ENCODE data around the gene SLC17A7. TPM values are rescaled to one million over a fixed set of nuclear protein-coding genes. Genes with fewer than 3 reads are reported as not detected.

SLC17A7 gene
- total and polyA plus RNA-seq, 2 of the 8 experiments (the other 6 are each of a cell fraction or from before 2014, with no cell fraction given), result 2.7 to 3.0 TPM

DNA sequence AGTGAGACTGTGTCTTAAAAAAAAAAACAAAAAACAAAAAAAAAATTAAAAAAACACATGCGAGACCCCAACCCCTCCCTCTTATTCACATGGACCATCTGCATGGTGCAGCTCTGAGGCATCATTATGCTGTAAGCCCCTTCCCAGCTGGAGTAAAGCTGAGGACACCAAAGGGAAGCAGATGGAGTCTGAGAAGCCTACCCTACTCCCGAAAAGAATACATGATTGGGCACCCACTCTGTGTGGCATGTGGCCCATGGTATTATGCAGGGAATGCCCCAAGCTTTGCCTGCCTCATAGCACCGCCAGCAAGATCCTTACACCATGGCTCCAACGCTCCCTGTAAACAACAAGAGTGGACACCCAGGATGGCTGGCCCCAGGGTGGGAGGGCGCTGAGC is 22.8 kb downstream of the SLC17A7 start:
- POLR2A ChIA-PET (ENCODE audit: partially characterized antibody), result interaction anchor here (0.8 to 5.0 kb wide), 6 partner anchors 9 to 77 kb away, joined by 3 to 38 read pairs (median 3); no protein-coding TSS in a partner anchor
- H2BK120ac ChIP-seq (replicated peaks; ENCODE audit: low read depth, low read length), result no peak overlapping the region
- no peak for DNase-seq (ENCODE audit: low read depth in 1 of 2, low spot score in 2 of 2)

More for the DNA sequence above, 22.8 kb downstream of the SLC17A7 start:
- H3K9ac ChIP-seq (replicated peaks in 1 of 4; ENCODE audit: extremely low read depth in 1 of 4, low read depth in 3 of 4, low read length in 3 of 4), result no peak overlapping the region
- H2BK15ac ChIP-seq (ENCODE audit: low read length), result peak overlapping the region; percentile 12; the same call in 1 of the 2 replicates
- H3K9me3 ChIP-seq (ENCODE audit: insufficient read depth in 2 of 2, low read depth in 1 of 2, low read length in 1 of 2), result no peaks in the 10 kb centered on the region
- H3K4me3 ChIP-seq (ENCODE audit: extremely low read depth in 1 of 4, insufficient read depth in 2 of 4, low read depth in 3 of 4, low read length in 4 of 4), result no peak overlapping the region
- no peaks in the 10 kb centered on the region for H3K36me3 ChIP-seq (ENCODE audit: control insufficient read depth in 2 of 4, insufficient read depth in 4 of 4, low read length in 3 of 4)
- no peak overlapping the region for H3K27ac ChIP-seq (ENCODE audit: low read depth, low read length)
- no peaks in the 10 kb centered on the region for H3K79me1 ChIP-seq (ENCODE audit: low read depth, low read length)
- peaks cover 4 to 29% (median 20%) of the 10 kb centered on the region in 4 experiments; a peak in 6 of 7 replicates for H3K4me1 ChIP-seq (replicated peaks in 1 of 4; ENCODE audit: control insufficient read depth in 3 of 4, insufficient read depth in 4 of 4, low read length in 3 of 4)
- H3K4me2 ChIP-seq (ENCODE audit: insufficient read depth in 1 of 2, low read depth in 2 of 2, low read length in 2 of 2), result no peak overlapping the region
- no peak overlapping the region for H2BK12ac ChIP-seq (ENCODE audit: low read depth, low read length)
- WGBS, 2 experiments (ENCODE audit: extremely low coverage in 1 of 2, insufficient coverage in 1 of 2, insufficient read length in 1 of 2, insufficient replicate concordance in 2 of 2, low coverage in 1 of 2, low lambda C conversion rate in 2 of 2, missing lambda C conversion rate in 1 of 2), result 78% methylated on average over 5 of the region's 5 CpGs; no CpG with 5 or more reads in 1 of the 2 experiments
- no peaks in the 10 kb centered on the region for H4K20me1 ChIP-seq (replicated peaks in 1 of 2; ENCODE audit: control insufficient read depth in 1 of 2, insufficient read depth in 2 of 2, low read length in 2 of 2)
- H4K5ac ChIP-seq (ENCODE audit: insufficient read length, low read depth, low read length), result no peak overlapping the region
- H3K56ac ChIP-seq (replicated peaks; ENCODE audit: insufficient read length, low read depth, low read length), result no peak overlapping the region
- peaks cover 19 to 25% (median 23%) of the 10 kb centered on the region in 4 experiments for H3K27me3 ChIP-seq (replicated peaks in 1 of 4; ENCODE audit: control insufficient read depth in 3 of 4, extremely low read depth in 1 of 4, insufficient read depth in 3 of 4, low read length in 3 of 4)
- H4K91ac ChIP-seq (replicated peaks; ENCODE audit: insufficient read length, low read length), result no peak overlapping the region
- no peak overlapping the region for H2AFZ ChIP-seq (ENCODE audit: low read length)
- no peak overlapping the region for H3K14ac ChIP-seq (ENCODE audit: insufficient read length)
- H2BK20ac ChIP-seq (ENCODE audit: low read length), result no peak overlapping the region
- no peak overlapping the region for H3K23ac ChIP-seq (ENCODE audit: insufficient read length)
- H2AK5ac ChIP-seq (ENCODE audit: low read depth, low read length), result no peak overlapping the region; the same call in 1 of the 2 replicates
- CTCF ChIA-PET (ENCODE audit: partially characterized antibody), result interaction anchor here (0.6 to 14.7 kb wide), 14 partner anchors 9 to 312 kb away, joined by 3 to 291 read pairs (median 5); no protein-coding TSS in a partner anchor
- no peaks in the 10 kb centered on the region for H3K79me2 ChIP-seq (ENCODE audit: control insufficient read depth in 1 of 2, insufficient read depth in 2 of 2, low read length in 2 of 2)
- peaks cover 3% of the 10 kb centered on the region; the same call in 1 of the 2 replicates for H3K23me2 ChIP-seq (ENCODE audit: low read depth, low read length)
- no peak overlapping the region for H3K18ac ChIP-seq (ENCODE audit: extremely low read depth, low read length)
- no peak overlapping the region for H2BK5ac ChIP-seq (ENCODE audit: low read depth, low read length)
- no peak overlapping the region for H4K8ac ChIP-seq (ENCODE audit: extremely low read depth, insufficient read depth, low read length)
- no peak overlapping the region for H3K4ac ChIP-seq (replicated peaks; ENCODE audit: insufficient read length, low read depth, low read length)
- TF ChIP-seq TCF12 (IDR thresholded peaks at IDR 0.05; ENCODE audit: low read depth, low read length), result no peak
- FAIRE-seq, result no peak
